Measurements from ENCODE around the gene TBC1D25.

TBC1D25 gene

DNA sequence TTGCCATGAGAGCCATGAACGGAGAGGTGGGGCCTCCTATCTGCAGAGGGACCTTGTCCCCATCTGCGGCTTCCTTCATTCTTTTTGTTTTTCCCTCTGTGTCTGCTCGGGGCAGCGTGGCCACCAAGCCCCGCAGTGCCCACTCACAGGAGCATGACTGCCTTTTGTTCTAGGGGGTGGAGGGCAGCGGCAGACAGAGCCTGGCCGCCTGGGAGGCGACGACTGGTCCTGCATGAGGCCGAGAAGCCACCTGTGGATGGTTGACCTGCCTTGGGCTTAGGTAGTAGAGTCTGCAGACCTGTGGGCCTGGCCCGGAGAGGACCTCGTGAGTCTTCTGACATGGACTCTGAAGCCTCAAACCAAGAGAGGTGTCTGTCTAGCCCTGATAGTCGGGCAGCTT is 36.1 kb downstream of the TBC1D25 start:
- H3K4me1 ChIP-seq = no peaks in the 10 kb centered on the region; the same call in 1 of the 2 replicates
- peak overlapping the region; percentile 97 for H3K4me3 ChIP-seq (ENCODE audit: low read depth, low read length)
- H3K9me3 ChIP-seq = no peaks in the 10 kb centered on the region
- no peaks in the 10 kb centered on the region for H3K27me3 ChIP-seq
- DNase-seq = no peak
- no peak for TF ChIP-seq CTCF (IDR thresholded peaks at IDR 0.05; ENCODE audit: low read depth, low read length)
- peaks cover 52% of the 10 kb centered on the region for H3K36me3 ChIP-seq

- DNase-seq = no peak
- H3K27me3 ChIP-seq = no peaks in the 10 kb centered on the region
- H3K36me3 ChIP-seq = peaks cover 52% of the 10 kb centered on the region
- peak overlapping the region; percentile 97 for H3K4me3 ChIP-seq (ENCODE audit: low read depth, low read length)
- H3K4me1 ChIP-seq = no peaks in the 10 kb centered on the region; the same call in 1 of the 2 replicates
- no peaks in the 10 kb centered on the region for H3K9me3 ChIP-seq
- TF ChIP-seq CTCF (IDR thresholded peaks at IDR 0.05; ENCODE audit: low read depth, low read length) = no peak
These were observed 36.6 kb downstream of the TBC1D25 start for GRCh38 chrX:48576108-48576507.

GRCh38 chrX:48578661-48579128 is 39.2 kb downstream of the TBC1D25 start:
- H3K36me3 ChIP-seq = peaks cover 52% of the 10 kb centered on the region

GRCh38 chrX:48579259-48579658 is 39.7 kb downstream of the TBC1D25 start:
- H3K9me3 ChIP-seq = no peaks in the 10 kb centered on the region
- H3K4me1 ChIP-seq = no peaks in the 10 kb centered on the region; the same call in 1 of the 2 replicates
- peaks cover 52% of the 10 kb centered on the region for H3K36me3 ChIP-seq
- no peak for TF ChIP-seq CTCF (IDR thresholded peaks at IDR 0.05; ENCODE audit: low read depth, low read length)
- DNase-seq = no peak
- H3K27me3 ChIP-seq = no peaks in the 10 kb centered on the region
- no peak overlapping the region for H3K4me3 ChIP-seq (ENCODE audit: low read depth, low read length)

More at GRCh38 chrX:48578661-48579128, 39.2 kb downstream of the TBC1D25 start:
- no peak overlapping the region for H3K4me3 ChIP-seq (ENCODE audit: low read depth, low read length)
- no peak for DNase-seq
- no peaks in the 10 kb centered on the region for H3K27me3 ChIP-seq
- no peak for TF ChIP-seq CTCF (IDR thresholded peaks at IDR 0.05; ENCODE audit: low read depth, low read length)
- no peaks in the 10 kb centered on the region; the same call in 1 of the 2 replicates for H3K4me1 ChIP-seq
- no peaks in the 10 kb centered on the region for H3K9me3 ChIP-seq

DNA sequence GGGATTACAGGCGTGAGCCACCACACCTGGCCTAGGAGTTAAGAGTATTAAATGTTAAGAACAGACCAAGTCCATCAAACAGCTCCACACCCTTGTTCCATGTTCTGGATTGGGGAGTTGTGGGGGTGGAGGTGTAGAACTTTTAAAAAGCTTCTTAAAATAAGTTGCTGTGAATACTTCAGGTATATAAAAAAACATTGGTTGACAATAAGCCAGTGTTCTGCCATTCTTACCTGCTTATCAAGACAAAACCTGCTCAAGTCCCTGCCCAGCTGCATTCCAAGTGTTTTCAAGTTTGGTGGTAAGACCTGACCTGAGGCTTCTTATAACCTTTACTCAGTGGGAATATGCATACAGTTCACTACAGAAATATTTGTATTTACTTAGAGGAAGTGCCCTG is 41.1 kb downstream of the TBC1D25 start:
- no peak overlapping the region for H3K4me3 ChIP-seq (ENCODE audit: low read depth, low read length)
- TF ChIP-seq CTCF (IDR thresholded peaks at IDR 0.05; ENCODE audit: low read depth, low read length) = no peak
- no peak for DNase-seq
- no peaks in the 10 kb centered on the region; the same call in 1 of the 2 replicates for H3K4me1 ChIP-seq
- no peaks in the 10 kb centered on the region for H3K9me3 ChIP-seq
- no peaks in the 10 kb centered on the region for H3K27me3 ChIP-seq
- peaks cover 40% of the 10 kb centered on the region for H3K36me3 ChIP-seq

- Histone ChIP-seq H3K27me3 (no peaks in the 10 kb centered on the region), H3K36me3 (no peaks in the 10 kb centered on the region; the same call in 1 of the 2 replicates), H3K4me3 (ENCODE audit: low read depth, low read length) (no peak overlapping the region), H3K9me3 (no peaks in the 10 kb centered on the region), H3K4me1 (peaks cover 3% of the 10 kb centered on the region; the same call in 1 of the 2 replicates)
- TF ChIP-seq CTCF (IDR thresholded peaks at IDR 0.05; ENCODE audit: low read depth, low read length) = no peak
- DNase-seq = no peak
These were observed 45.2 kb downstream of the TBC1D25 start for GRCh38 chrX:48584698-48585097.

Measured in BE2C (cell line).